GM12891 (cell line): ENCODE data around the gene CNMD.

Experiments used
- POLR2A ChIP-seq: IDR thresholded peaks from 2 replicates; pipeline ENCODE4 v1.6.1; 2011; ENCODE audit warnings: low read depth, low read length, control low read depth
- POLR2AphosphoS5 ChIP-seq: IDR thresholded peaks from 2 replicates; pipeline ENCODE4 v1.6.1; 2011; ENCODE audit warnings: low read depth, low read length, control low read depth
- POU2F2 ChIP-seq: IDR thresholded peaks from 2 replicates; pipeline ENCODE4 v1.6.1; 2011; ENCODE audit warnings: low read depth, mild to moderate bottlenecking, control low read depth, low read length, moderate library complexity
- SPI1 ChIP-seq: IDR thresholded peaks from 2 replicates; pipeline ENCODE4 v1.6.1; 2011; ENCODE audit warnings: low read depth, low read length, control low read depth
- TAF1 ChIP-seq: IDR thresholded peaks from 2 replicates; pipeline ENCODE4 v1.6.1; 2011; ENCODE audit warnings: low read depth, low read length, control low read depth

GRCh38 chr13:52707375-52707774 is 32.2 kb downstream of the CNMD start:
- TF ChIP-seq SPI1 (no peak), POLR2A (no peak), POLR2AphosphoS5 (no peak), TAF1 (no peak), POU2F2 (no peak)
